ES-I3 (cell line): Measurements from ENCODE around the gene FAM174C.

Experiments used
- H3K36me3 ChIP-seq: 2 replicates; pipeline ENCODE4 v1.6.1; 2013; ENCODE audit warnings: mild to moderate bottlenecking, low read length, control low read depth, moderate library complexity; ENCODE audit not compliant: insufficient read depth
- H3K4me1 ChIP-seq: 2 replicates; pipeline ENCODE4 v1.6.1; 2013; ENCODE audit warnings: mild to moderate bottlenecking, control low read depth, low read length; ENCODE audit not compliant: insufficient read depth
- H3K9ac ChIP-seq: 2 replicates; pipeline ENCODE4 v1.6.1; 2013; ENCODE audit warnings: low read depth, mild to moderate bottlenecking, low read length, moderate library complexity
- H3K9me3 ChIP-seq: 2 replicates; pipeline ENCODE4 v1.6.1; 2013; ENCODE audit warnings: mild to moderate bottlenecking, low read length, moderate library complexity; ENCODE audit not compliant: control insufficient read depth, insufficient read depth

The FAM174C gene

GRCh38 chr19:1275260-1275975, at the start of gene FAM174C:
Gene FAM174C (plus strand): TSS chr19:1275530. CDS start chr19:1275550, 20 bp downstream.
- Histone ChIP-seq H3K9me3 (no peaks in the 10 kb centered on the region), H3K36me3 (peaks cover 24% of the 10 kb centered on the region), H3K9ac (peak within 1 kb of the TSS; percentile 74), H3K4me1 (no peaks in the 10 kb centered on the region; the same call in 1 of the 2 replicates)

GRCh38 chr19:1226227-1226518, 49.2 kb upstream of the FAM174C start:
- Histone ChIP-seq H3K9ac (no peak overlapping the region), H3K4me1 (no peaks in the 10 kb centered on the region; the same call in 1 of the 2 replicates), H3K36me3 (no peaks in the 10 kb centered on the region), H3K9me3 (no peaks in the 10 kb centered on the region)

GRCh38 chr19:1226522-1227303, 48.6 kb upstream of the FAM174C start:
- Histone ChIP-seq H3K4me1 (no peaks in the 10 kb centered on the region; the same call in 1 of the 2 replicates), H3K9me3 (no peaks in the 10 kb centered on the region), H3K9ac (no peak overlapping the region), H3K36me3 (no peaks in the 10 kb centered on the region)

GRCh38 chr19:1227304-1228054, 47.9 kb upstream of the FAM174C start:
- no peaks in the 10 kb centered on the region; the same call in 1 of the 2 replicates for H3K4me1 ChIP-seq
- no peak overlapping the region for H3K9ac ChIP-seq
- H3K9me3 ChIP-seq, result no peaks in the 10 kb centered on the region
- no peaks in the 10 kb centered on the region for H3K36me3 ChIP-seq

GRCh38 chr19:1228161-1228957, 47.0 kb upstream of the FAM174C start:
- H3K4me1 ChIP-seq, result no peaks in the 10 kb centered on the region; the same call in 1 of the 2 replicates
- no peaks in the 10 kb centered on the region for H3K36me3 ChIP-seq
- H3K9ac ChIP-seq, result no peak overlapping the region
- H3K9me3 ChIP-seq, result no peaks in the 10 kb centered on the region

GRCh38 chr19:1229056-1229923, 46.0 kb upstream of the FAM174C start:
- Histone ChIP-seq H3K36me3 (no peaks in the 10 kb centered on the region), H3K9me3 (no peaks in the 10 kb centered on the region), H3K4me1 (no peaks in the 10 kb centered on the region; the same call in 1 of the 2 replicates), H3K9ac (no peak overlapping the region)

- Histone ChIP-seq H3K36me3 (no peaks in the 10 kb centered on the region), H3K9ac (no peak overlapping the region), H3K4me1 (no peaks in the 10 kb centered on the region; the same call in 1 of the 2 replicates), H3K9me3 (no peaks in the 10 kb centered on the region)
Measured at GRCh38 chr19:1229924-1230782, 45.2 kb upstream of the FAM174C start.

GRCh38 chr19:1230783-1231489, 44.4 kb upstream of the FAM174C start:
- no peaks in the 10 kb centered on the region for H3K36me3 ChIP-seq
- H3K4me1 ChIP-seq, result no peaks in the 10 kb centered on the region; the same call in 1 of the 2 replicates
- H3K9ac ChIP-seq, result no peak overlapping the region
- H3K9me3 ChIP-seq, result no peaks in the 10 kb centered on the region

- H3K9ac ChIP-seq, result no peak overlapping the region
- no peaks in the 10 kb centered on the region for H3K9me3 ChIP-seq
- H3K4me1 ChIP-seq, result no peaks in the 10 kb centered on the region; the same call in 1 of the 2 replicates
- H3K36me3 ChIP-seq, result no peaks in the 10 kb centered on the region
Measured at GRCh38 chr19:1231729-1232637, 43.3 kb upstream of the FAM174C start.

- Histone ChIP-seq H3K36me3 (no peaks in the 10 kb centered on the region), H3K4me1 (no peaks in the 10 kb centered on the region; the same call in 1 of the 2 replicates), H3K9me3 (no peaks in the 10 kb centered on the region), H3K9ac (no peak overlapping the region)
Measured at GRCh38 chr19:1232652-1233072, 42.7 kb upstream of the FAM174C start.

GRCh38 chr19:1233115-1233667, 42.1 kb upstream of the FAM174C start:
- no peaks in the 10 kb centered on the region for H3K36me3 ChIP-seq

More at GRCh38 chr19:1233115-1233667, 42.1 kb upstream of the FAM174C start:
- Histone ChIP-seq H3K9me3 (no peaks in the 10 kb centered on the region), H3K4me1 (no peaks in the 10 kb centered on the region; the same call in 1 of the 2 replicates), H3K9ac (no peak overlapping the region)
